ENCODE measurements around the gene ATXN3. TPM values are rescaled to one million over a fixed set of nuclear protein-coding genes. Genes with fewer than 3 reads are reported as not detected.

Gene ATXN3
- polyA plus RNA-seq, 1 of the 3 experiments (the other 2 are of a cell fraction): 10.2 TPM

DNA sequence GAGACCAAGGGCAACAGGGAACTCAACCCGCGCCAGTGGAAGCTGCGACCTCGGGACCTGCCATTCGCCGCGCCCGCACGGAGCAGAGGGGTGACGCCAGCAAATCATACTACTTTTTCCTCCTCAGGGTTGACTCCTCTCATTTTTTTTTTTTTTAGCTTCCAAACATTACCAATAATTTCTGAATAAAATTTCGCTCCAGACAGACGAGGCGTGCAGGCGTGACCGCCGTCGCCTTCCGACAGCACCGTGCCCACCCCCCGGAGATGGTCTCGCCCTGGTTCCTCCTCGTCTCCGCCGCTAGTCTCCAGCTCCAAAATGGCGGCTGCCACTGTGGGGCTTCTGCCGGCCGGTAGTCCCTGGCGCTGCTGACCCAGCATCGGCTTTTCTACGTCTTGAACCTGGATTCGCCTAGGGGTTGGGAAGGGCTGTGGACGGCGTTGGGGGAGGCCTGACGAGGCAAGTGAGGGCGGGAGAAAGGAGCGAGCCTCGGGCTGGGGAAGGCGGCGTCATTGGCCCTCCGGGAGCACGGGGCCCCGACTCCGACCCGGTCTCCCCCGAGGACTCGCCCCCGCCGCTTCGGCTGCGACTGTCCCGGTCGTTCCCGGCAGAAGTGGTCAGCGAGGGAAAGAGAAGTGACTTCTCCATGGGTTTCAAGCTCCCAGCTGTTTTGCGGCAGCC lies 15.4 kb upstream of the ATXN3 start, which contains the start of the genes CPSF2 and NDUFB1 (continued):
- TF ChIP-seq CHD2 (IDR thresholded peaks at IDR 0.05; ENCODE audit: low read length, partially characterized antibody) (no peak), NRF1 (IDR thresholded peaks at IDR 0.05; ENCODE audit: low read depth, low read length) (no peak), GABPA (IDR thresholded peaks at IDR 0.05; ENCODE audit: low read depth) (0 out of 2 replicates have a peak, but pooled peaks have one; percentile 17), RFX5 (IDR thresholded peaks at IDR 0.05; ENCODE audit: low read length) (no peak), CTCF (IDR thresholded peaks at IDR 0.05) (no peak), RAD21 (IDR thresholded peaks at IDR 0.05; ENCODE audit: low read length) (no peak), USF2 (IDR thresholded peaks at IDR 0.05; ENCODE audit: borderline replicate concordance, low read depth, low read length) (no peak), YY1 (IDR thresholded peaks at IDR 0.05; ENCODE audit: low read depth) (peak; percentile 98), MEF2A (IDR thresholded peaks at IDR 0.05; ENCODE audit: borderline replicate concordance, low read depth) (no peak)

GRCh38 chr14:92121207-92121669 lies 14.9 kb upstream of the ATXN3 start:
- ChIA-PET CTCF (interaction anchor here (1.5 to 8.7 kb wide), 4 partner anchors 10 to 16 kb away, joined by 4 to 100 read pairs (median 12); partner anchors contain the start of gene ATXN3), POLR2A (interaction anchor here (0.6 to 2.7 kb wide), 8 partner anchors 14 to 340 kb away, joined by 3 to 47 read pairs (median 4); partner anchors contain the start of genes ATXN3 and TRIP11)
- Histone ChIP-seq H3K4me1 (ENCODE audit: control insufficient read depth in 1 of 2, insufficient read depth in 2 of 2, low read depth in 1 of 2, low read length in 1 of 2) (peaks cover 5 to 11% of the 10 kb centered on the region in 2 experiments; a peak in 3 of 4 replicates), H3K9ac (peak overlapping the region; percentile 98), H3K36me3 (replicated peaks in 1 of 2; ENCODE audit: control insufficient read depth in 1 of 2, insufficient read depth in 2 of 2, low read length in 1 of 2) (peaks cover 16 to 50% of the 10 kb centered on the region in 2 experiments), H3K27ac (ENCODE audit: low read depth in 2 of 2, low read length in 1 of 2) (peak overlapping the region; percentile 90), H3K79me2 (ENCODE audit: insufficient read depth) (peaks cover 73% of the 10 kb centered on the region), H3K4me3 (ENCODE audit: low read depth in 2 of 2, low read length in 1 of 2) (peak overlapping the region; percentile 80 to 96), H3K4me2 (peak overlapping the region; percentile 78), H4K20me1 (ENCODE audit: insufficient read depth) (no peaks in the 10 kb centered on the region), H3K9me3 (no peaks in the 10 kb centered on the region), H3K9me2 (no peaks in the 10 kb centered on the region), H2AFZ (ENCODE audit: low read depth) (peak overlapping the region; percentile 93), H3F3A (replicated peaks; ENCODE audit: insufficient read depth) (no peaks in the 10 kb centered on the region), H3K27me3 (ENCODE audit: insufficient read depth) (no peaks in the 10 kb centered on the region)
- no peak for DNase-seq
- 1% methylated on average over 26 of the region's 36 CpGs for WGBS (ENCODE audit: low lambda C conversion rate)
- no peak for TF ChIP-seq FOSL2 (IDR thresholded peaks at IDR 0.05; ENCODE audit: borderline replicate concordance, low read depth)
- peak; percentile 52 for TF ChIP-seq SIN3A (IDR thresholded peaks at IDR 0.05; ENCODE audit: borderline replicate concordance, low read depth, low read length)

- 78% methylated on average over 5 of the region's 5 CpGs for WGBS (ENCODE audit: low lambda C conversion rate)
- CTCF ChIA-PET: interaction anchor here (4.0 kb wide), 1 partner anchor 11 kb away, joined by 100 read pairs; the partner anchor contains the start of genes CPSF2 and NDUFB1
- POLR2A ChIA-PET: no interaction called here
Observed at GRCh38 chr14:92109490-92109889, 3.1 kb upstream of the ATXN3 start.

More at GRCh38 chr14:92109490-92109889, 3.1 kb upstream of the ATXN3 start:
- no peaks in the 10 kb centered on the region; the same call in 1 of the 2 replicates for H4K20me1 ChIP-seq (ENCODE audit: insufficient read depth)
- no peaks in the 10 kb centered on the region for H3K36me3 ChIP-seq (replicated peaks in 1 of 2; ENCODE audit: control insufficient read depth in 1 of 2, insufficient read depth in 2 of 2, low read length in 1 of 2)
- DNase-seq: no peak
- TF ChIP-seq ELF1 (IDR thresholded peaks at IDR 0.05): no peak
- TF ChIP-seq TCF12 (IDR thresholded peaks at IDR 0.05): no peak
- TF ChIP-seq TAF1 (IDR thresholded peaks at IDR 0.05; ENCODE audit: borderline replicate concordance, low read depth, low read length): no peak
- H3K9me3 ChIP-seq: no peaks in the 10 kb centered on the region
- H3K27me3 ChIP-seq (ENCODE audit: insufficient read depth): no peaks in the 10 kb centered on the region
- H3K27ac ChIP-seq (ENCODE audit: low read depth in 2 of 2, low read length in 1 of 2): no peak overlapping the region
- no peak overlapping the region for H3K4me3 ChIP-seq (ENCODE audit: low read depth in 2 of 2, low read length in 1 of 2)
- H2AFZ ChIP-seq (ENCODE audit: low read depth): no peak overlapping the region
- H3K4me2 ChIP-seq: no peak overlapping the region
- H3K9ac ChIP-seq: no peak overlapping the region
- no peaks in the 10 kb centered on the region for H3K9me2 ChIP-seq
- H3K79me2 ChIP-seq (ENCODE audit: insufficient read depth): peaks cover 10% of the 10 kb centered on the region
- H3F3A ChIP-seq (replicated peaks; ENCODE audit: insufficient read depth): peaks cover 5% of the 10 kb centered on the region
- peaks cover 3 to 4% of the 10 kb centered on the region in 2 experiments; a peak in 2 of 4 replicates for H3K4me1 ChIP-seq (ENCODE audit: control insufficient read depth in 1 of 2, insufficient read depth in 2 of 2, low read depth in 1 of 2, low read length in 1 of 2)
